ENCODE measurements around the gene AGRN.
"Not testable (repeated sequence)": the region's sequence is repeated elsewhere in the genome, so short reads cannot be mapped to it uniquely, and the experiment has no call there.

AGRN gene

GRCh38 chr1:981955-982558 lies 37.9 kb upstream of the AGRN start, which contains the start of gene PERM1:
Gene PERM1, minus strand, starts transcription at chr1:982093. Its CDS starts 1,064 bp downstream, at chr1:981029.
- no peak for FAIRE-seq

GRCh38 chr1:982765-983436 lies 37.0 kb upstream of the AGRN start:
- no peak for FAIRE-seq

GRCh38 chr1:983798-984475 lies 36.0 kb upstream of the AGRN start:
- no peak for FAIRE-seq

GRCh38 chr1:984476-984814 lies 35.5 kb upstream of the AGRN start:
- no peak for FAIRE-seq

GRCh38 chr1:985126-985525 lies 34.8 kb upstream of the AGRN start:
- FAIRE-seq = no peak

- not testable (repeated sequence) for FAIRE-seq
Observed at GRCh38 chr1:988061-988460, 31.9 kb upstream of the AGRN start.

- not testable (repeated sequence) for FAIRE-seq
Observed at GRCh38 chr1:991275-991674, 28.6 kb upstream of the AGRN start.

GRCh38 chr1:991895-992294 lies 28.0 kb upstream of the AGRN start:
- FAIRE-seq = no peak

GRCh38 chr1:992362-992761 lies 27.6 kb upstream of the AGRN start:
- FAIRE-seq = no peak

- no peak for FAIRE-seq
Observed at GRCh38 chr1:993379-993995, 26.4 kb upstream of the AGRN start.

GRCh38 chr1:994546-994945 lies 25.4 kb upstream of the AGRN start:
- not testable (repeated sequence) for FAIRE-seq

GRCh38 chr1:995665-996633 lies 24.0 kb upstream of the AGRN start:
- FAIRE-seq = no peak

- FAIRE-seq = no peak
Observed at GRCh38 chr1:996851-997712, 22.8 kb upstream of the AGRN start.

GRCh38 chr1:997713-997992 lies 22.3 kb upstream of the AGRN start:
- FAIRE-seq = no peak

- FAIRE-seq = no peak
Observed at GRCh38 chr1:997993-998744, 21.8 kb upstream of the AGRN start.

- FAIRE-seq = no peak
Observed at GRCh38 chr1:998745-998994, 21.2 kb upstream of the AGRN start.

GRCh38 chr1:998995-999724 lies 20.8 kb upstream of the AGRN start:
- FAIRE-seq = no peak

- FAIRE-seq = no peak
Observed at GRCh38 chr1:999725-1000356, 20.1 kb upstream of the AGRN start, which contains the start of gene HES4. Gene HES4, minus strand, starts transcription at chr1:1000097. Its CDS starts 124 bp downstream, at chr1:999973.

- FAIRE-seq = no peak
Observed at GRCh38 chr1:1000357-1001056, 19.4 kb upstream of the AGRN start.

Data from colon (tissue), 2 donors.